ENCODE results near the gene TMTC2. TPM values are rescaled to one million over a fixed set of nuclear protein-coding genes. Genes with fewer than 3 reads are reported as not detected.

Gene TMTC2
- total RNA-seq, 4 donors from 2014 or later, result 18.8 to 30.7 (median 21.0) TPM

GRCh38 chr12:82780517-82780916 is 93.8 kb downstream of the TMTC2 start:
- no peak for DNase-seq
- Histone ChIP-seq H3K36me3 (no peaks in the 10 kb centered on the region), H3K4me1 (peaks cover 0 to 2% of the 10 kb centered on the region in 2 donors), H3K9me3 (no peaks in the 10 kb centered on the region), H3K4me3 (replicated peaks in 1 of 3) (no peak overlapping the region), H3K27me3 (no peaks in the 10 kb centered on the region), H3K27ac (no peak overlapping the region)
- intact Hi-C loops (cut with DNase I), result no loop called here
- TF ChIP-seq CTCF (IDR thresholded peaks at IDR 0.05), result no peak
- TF ChIP-seq POLR2A (IDR thresholded peaks at IDR 0.05), result no peak
- 75 to 94% methylated on average over 4 of the region's 4 CpGs for WGBS, 2 donors

- Histone ChIP-seq H3K9me3 (no peaks in the 10 kb centered on the region), H3K4me1 (no peaks in the 10 kb centered on the region), H3K27me3 (no peaks in the 10 kb centered on the region), H3K36me3 (no peaks in the 10 kb centered on the region), H3K4me3 (replicated peaks in 1 of 3) (no peak overlapping the region), H3K27ac (no peak overlapping the region)
- no peak for DNase-seq
- 80 to 83% methylated on average over 5 of the region's 5 CpGs for WGBS, 2 donors
- intact Hi-C loops (cut with DNase I), result no loop called here
- no peak for TF ChIP-seq CTCF (IDR thresholded peaks at IDR 0.05)
- no peak for TF ChIP-seq POLR2A (IDR thresholded peaks at IDR 0.05)
Measured at GRCh38 chr12:82781309-82781997, 94.7 kb downstream of the TMTC2 start.

- H3K36me3 ChIP-seq, result no peaks in the 10 kb centered on the region
- DNase-seq, result no peak
- no peaks in the 10 kb centered on the region for H3K4me1 ChIP-seq
- no peaks in the 10 kb centered on the region for H3K9me3 ChIP-seq
- 92 to 93% methylated on average over 2 of the region's 2 CpGs for WGBS, 2 donors
- no peaks in the 10 kb centered on the region for H3K27me3 ChIP-seq
- intact Hi-C loops (cut with DNase I), result no loop called here
- no peak for TF ChIP-seq CTCF (IDR thresholded peaks at IDR 0.05)
- TF ChIP-seq POLR2A (IDR thresholded peaks at IDR 0.05), result no peak
- no peak overlapping the region for H3K27ac ChIP-seq
- no peak overlapping the region for H3K4me3 ChIP-seq (replicated peaks in 1 of 3)
Measured at GRCh38 chr12:82783435-82783834, 96.7 kb downstream of the TMTC2 start.

- intact Hi-C loops (cut with DNase I), result no loop called here
- H3K4me1 ChIP-seq, result no peaks in the 10 kb centered on the region
- TF ChIP-seq POLR2A (IDR thresholded peaks at IDR 0.05) (no peak), CTCF (IDR thresholded peaks at IDR 0.05) (no peak)
- DNase-seq, result no peak
- H3K27ac ChIP-seq, result no peak overlapping the region
- no peak overlapping the region for H3K4me3 ChIP-seq (replicated peaks in 1 of 3)
- no peaks in the 10 kb centered on the region for H3K27me3 ChIP-seq
- WGBS, 2 donors, result 87 to 95% methylated on average over 1 of the region's 1 CpG
- no peaks in the 10 kb centered on the region for H3K36me3 ChIP-seq
- H3K9me3 ChIP-seq, result no peaks in the 10 kb centered on the region
Measured at GRCh38 chr12:82787016-82787415, 100.3 kb downstream of the TMTC2 start.

GRCh38 chr12:82788594-82788993 is 101.9 kb downstream of the TMTC2 start:
- Histone ChIP-seq H3K4me1 (no peaks in the 10 kb centered on the region), H3K27me3 (no peaks in the 10 kb centered on the region), H3K36me3 (no peaks in the 10 kb centered on the region), H3K9me3 (no peaks in the 10 kb centered on the region), H3K27ac (no peak overlapping the region), H3K4me3 (replicated peaks in 1 of 3) (no peak overlapping the region)
- intact Hi-C loops (cut with DNase I), result no loop called here
- peak in 1 of 2 donors; percentile 31 for DNase-seq
- no peak for TF ChIP-seq POLR2A (IDR thresholded peaks at IDR 0.05)
- TF ChIP-seq CTCF (IDR thresholded peaks at IDR 0.05), result no peak
